ENCODE results near the gene AP1B1. TPM values are rescaled to one million over a fixed set of nuclear protein-coding genes. Genes with fewer than 3 reads are reported as not detected.

AP1B1 gene
- total and polyA plus RNA-seq, 2 of the 8 experiments (the other 6 are each of a cell fraction or from before 2014, with no cell fraction given), result 64.2 to 86.8 TPM

GRCh38 chr22:29302681-29303465 is 85.5 kb downstream of the AP1B1 start (continued):
- TF ChIP-seq CHD7 (IDR thresholded peaks at IDR 0.05; ENCODE audit: insufficient replicate concordance, low read length) (no peak), POU5F1 (IDR thresholded peaks at IDR 0.05; ENCODE audit: low read depth, low read length) (no peak)

Data from H1 (cell line).